HG02840 (cell line): ENCODE measurements around the gene RAD51AP2.

Experiments used
- ATAC-seq: cut with Tn5 transposase; IDR thresholded peaks from one replicate; pipeline ENCODE4 v1.9.1; 2021; ENCODE audit warnings: mild to moderate bottlenecking, moderate library complexity, moderate number of reproducible peaks; ENCODE audit not compliant: unreplicated experiment, low FRiP score

Gene RAD51AP2

GRCh38 chr2:17471979-17472378 lies 46.3 kb downstream of the RAD51AP2 start:
- no peak for ATAC-seq

GRCh38 chr2:17470855-17471641 lies 47.2 kb downstream of the RAD51AP2 start:
- no peak for ATAC-seq

GRCh38 chr2:17461087-17461475 lies 57.2 kb downstream of the RAD51AP2 start:
- no peak for ATAC-seq
